ENCODE results near the gene FARP1. TPM values are rescaled to one million over a fixed set of nuclear protein-coding genes. Genes with fewer than 3 reads are reported as not detected.
A peak's percentile ranks its signal among the peaks of the same experiment; 100 is the strongest.

Gene FARP1
- total RNA-seq, 1 experiment from 2014 or later: 5.0 TPM

DNA sequence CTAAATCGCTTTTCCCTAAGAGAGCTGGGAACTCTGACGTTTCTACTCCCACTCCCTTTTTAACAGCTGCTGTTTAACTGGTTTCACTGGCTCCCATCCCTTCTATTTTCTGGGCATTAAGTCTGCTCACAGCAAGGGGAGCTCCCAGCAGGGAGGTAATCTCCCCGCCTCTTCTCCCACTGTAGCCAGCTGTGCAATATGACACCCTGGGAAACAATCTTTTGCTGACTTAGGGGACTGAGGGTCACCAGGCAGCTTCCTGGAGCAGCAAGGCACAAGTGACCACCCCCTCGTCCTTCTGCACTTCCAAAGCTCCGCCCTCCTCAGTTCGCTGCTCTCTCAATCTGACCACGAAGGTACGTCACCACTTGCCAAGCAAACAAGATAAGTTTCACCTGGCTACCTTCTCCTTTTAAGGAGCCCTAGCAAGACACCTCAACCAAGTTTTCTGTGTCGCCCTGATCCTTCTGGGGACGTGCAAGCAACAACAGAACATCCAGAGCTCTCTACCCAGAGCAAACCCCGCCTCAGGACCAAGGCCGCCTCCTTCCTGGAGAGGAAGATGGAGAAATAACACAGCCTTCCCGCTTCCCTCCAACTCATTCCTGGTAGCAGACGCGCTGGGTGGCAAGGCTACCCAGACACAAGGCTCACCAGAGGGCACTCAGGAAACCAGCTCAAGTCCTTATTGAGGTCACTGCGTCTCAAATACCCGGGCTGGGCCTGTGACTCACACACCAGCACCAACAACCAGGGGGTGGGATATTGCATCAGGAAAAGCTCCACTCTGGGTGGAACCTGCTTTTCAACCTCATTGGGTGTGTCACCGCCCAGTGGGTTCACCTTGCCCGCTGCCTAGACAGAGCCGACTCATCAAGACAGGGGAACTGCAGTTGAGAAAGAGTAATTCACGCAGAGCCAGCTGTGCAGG lies 341.7 kb downstream of the FARP1 start:
- DNase-seq (ENCODE audit: low read depth): peak; percentile 96

- no peak for DNase-seq (ENCODE audit: low read depth)
These were observed 342.7 kb downstream of the FARP1 start for GRCh38 chr13:98485561-98485960.

DNA sequence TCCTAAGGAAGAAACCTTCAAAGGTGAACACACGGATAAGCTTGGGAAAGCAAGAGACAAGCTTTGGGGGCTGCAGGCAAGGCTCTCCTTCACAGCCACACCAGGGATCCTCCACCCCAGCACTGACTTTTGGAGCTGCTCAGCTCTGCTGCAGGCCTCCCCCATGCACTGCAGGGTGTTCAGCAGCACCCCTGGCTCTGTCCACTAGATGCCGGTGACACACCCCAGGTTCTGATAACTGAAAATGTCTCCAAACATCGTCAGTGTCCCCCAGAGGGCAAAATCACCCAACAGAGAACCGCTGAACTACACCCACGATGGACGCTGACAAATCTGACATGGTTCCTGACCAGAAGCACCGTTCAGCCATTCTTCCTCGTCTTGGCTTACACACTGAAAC lies 343.5 kb downstream of the FARP1 start:
- DNase-seq (ENCODE audit: low read depth): no peak

DNA sequence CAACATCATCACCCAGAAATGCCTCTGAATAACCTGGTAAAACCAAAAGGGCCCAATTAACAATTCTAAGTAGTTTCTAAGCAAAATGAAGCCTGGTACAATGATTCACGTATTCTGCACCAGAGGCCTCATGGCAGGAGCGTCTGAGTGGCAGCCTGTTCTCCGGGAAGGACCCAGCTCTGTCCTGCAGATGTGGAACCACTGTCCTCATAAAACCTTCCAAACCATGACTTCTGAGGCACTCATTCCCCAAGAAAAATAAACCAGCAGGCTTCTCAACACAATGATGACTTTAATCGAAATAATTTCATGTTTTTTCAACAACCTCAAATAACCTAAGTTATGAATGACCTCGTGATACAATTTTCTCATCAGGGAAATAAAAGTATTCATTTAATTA lies 344.1 kb downstream of the FARP1 start:
- DNase-seq (ENCODE audit: low read depth): no peak

DNA sequence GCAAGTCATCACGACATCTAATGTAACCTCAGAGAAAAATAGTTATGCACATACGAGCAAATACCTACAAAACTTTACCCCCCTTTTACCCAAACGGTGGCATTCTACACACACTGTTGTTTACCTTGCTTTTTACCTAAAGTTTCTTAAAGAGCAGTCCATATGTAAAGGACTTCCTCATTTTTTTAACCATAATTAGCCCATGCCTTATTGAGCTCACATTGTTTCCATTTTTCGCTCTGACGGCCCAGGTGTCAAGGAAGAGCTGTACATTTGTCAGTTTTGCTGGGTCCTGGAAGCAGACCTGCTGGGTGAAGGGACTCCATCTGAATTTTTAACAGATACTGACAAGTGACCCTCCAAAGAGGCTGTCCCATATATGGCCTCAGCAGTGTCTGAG lies 344.6 kb downstream of the FARP1 start:
- DNase-seq (ENCODE audit: low read depth): no peak

- DNase-seq (ENCODE audit: low read depth): no peak
These were observed 345.8 kb downstream of the FARP1 start for GRCh38 chr13:98488736-98489135.

DNA sequence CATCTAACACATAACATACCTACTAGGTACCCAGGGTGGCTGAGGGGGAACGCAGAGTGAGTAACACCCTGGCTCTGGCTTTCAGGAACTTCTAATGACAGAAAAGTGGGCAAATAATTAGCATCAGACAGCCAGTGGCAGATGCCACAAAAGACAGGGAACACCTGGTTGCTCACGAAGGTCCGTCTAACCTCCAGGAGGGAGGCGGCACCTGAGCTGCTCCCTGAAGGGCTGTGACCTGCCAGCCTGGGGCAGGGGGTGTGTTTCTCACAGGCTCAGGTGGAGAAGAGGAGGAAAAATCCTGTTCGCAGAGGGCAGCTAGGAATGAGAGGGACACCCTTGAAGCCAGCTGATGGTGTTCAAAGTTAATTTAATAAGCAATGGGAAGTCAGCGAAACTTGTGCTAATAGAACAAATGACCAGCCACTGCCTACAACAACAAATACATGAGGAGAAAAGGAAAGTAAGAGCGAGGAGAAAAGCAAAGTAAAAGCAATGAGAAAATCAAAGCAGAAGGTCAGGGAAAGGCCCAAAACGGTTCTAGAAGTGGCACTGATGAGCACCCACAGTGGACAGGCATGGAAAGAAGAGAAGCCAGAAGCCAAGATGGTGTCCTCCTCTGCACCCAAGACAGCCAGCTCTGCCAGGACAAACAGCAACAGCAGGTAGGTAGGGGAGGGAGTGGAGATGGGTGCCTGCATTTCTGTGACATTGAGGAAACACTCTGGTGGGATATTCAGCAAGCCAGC lies 346.7 kb downstream of the FARP1 start:
- no peak for DNase-seq (ENCODE audit: low read depth)

GRCh38 chr13:98490195-98490836 lies 347.4 kb downstream of the FARP1 start:
- no peak for DNase-seq (ENCODE audit: low read depth)

- no peak for DNase-seq (ENCODE audit: low read depth)
These were observed 348.0 kb downstream of the FARP1 start for GRCh38 chr13:98490866-98491265.

DNA sequence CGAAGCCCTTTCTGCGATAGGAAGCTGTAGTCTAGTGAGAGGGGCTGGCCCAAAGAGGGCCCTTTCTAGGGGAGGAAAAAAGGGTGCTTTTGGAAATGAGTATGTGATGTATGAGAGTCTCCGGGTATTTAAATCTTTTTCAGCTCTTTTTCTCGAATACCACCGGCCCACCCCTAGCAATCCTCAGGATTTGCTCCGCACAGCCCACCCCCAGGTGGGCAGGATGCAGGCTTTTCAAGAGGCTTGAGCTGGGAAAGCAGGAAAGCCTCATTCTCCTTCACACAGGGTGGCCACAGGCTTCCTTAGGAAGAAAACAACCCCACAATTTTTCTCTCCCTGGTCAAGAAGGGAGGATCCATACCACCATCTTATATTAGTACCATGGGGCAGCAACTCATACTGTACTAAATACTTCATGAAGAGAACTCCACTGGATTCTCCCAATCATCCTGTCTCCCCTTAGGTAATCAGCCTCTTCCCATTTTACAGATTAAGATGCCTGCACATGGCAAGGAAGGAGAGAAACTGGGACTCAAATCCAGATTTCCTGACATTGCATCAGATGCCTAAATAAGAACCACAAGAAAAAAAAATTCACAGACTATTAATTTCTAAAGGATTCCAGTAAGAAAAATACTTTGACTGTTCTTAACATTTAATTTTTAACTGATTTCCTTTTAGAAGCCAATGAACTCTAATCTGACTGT lies 349.6 kb downstream of the FARP1 start:
- no peak for DNase-seq (ENCODE audit: low read depth)

DNA sequence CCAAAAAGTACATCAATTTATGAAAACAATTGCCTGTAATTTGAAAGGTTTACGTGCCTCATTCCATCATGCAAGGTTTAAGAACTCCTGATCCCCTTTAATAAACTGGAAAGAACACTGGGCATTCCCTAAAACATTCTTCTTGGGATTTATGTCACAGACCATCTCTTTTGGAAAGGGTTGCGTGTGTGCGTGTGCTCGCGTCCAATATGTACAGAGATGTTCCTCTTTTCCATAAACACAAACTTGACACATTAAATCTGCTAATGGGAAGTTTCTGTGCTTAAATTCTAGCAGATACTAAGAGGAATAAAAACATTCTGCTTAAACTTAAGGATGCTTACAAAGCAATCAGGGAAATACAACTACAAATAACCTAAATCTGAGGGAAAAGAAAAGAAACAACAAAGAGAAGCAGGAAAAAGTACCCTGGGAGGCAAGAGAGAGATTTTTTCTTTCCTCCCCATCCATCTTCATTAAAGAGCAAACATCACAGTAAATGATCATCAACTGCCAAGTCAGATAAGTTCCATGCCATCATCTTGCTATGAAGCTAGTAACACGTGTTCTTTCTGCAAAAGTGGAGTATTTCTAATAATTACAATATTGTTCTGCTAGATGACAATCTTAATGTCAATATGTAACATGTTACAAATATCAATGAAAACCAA lies 350.3 kb downstream of the FARP1 start:
- no peak for DNase-seq (ENCODE audit: low read depth)

DNA sequence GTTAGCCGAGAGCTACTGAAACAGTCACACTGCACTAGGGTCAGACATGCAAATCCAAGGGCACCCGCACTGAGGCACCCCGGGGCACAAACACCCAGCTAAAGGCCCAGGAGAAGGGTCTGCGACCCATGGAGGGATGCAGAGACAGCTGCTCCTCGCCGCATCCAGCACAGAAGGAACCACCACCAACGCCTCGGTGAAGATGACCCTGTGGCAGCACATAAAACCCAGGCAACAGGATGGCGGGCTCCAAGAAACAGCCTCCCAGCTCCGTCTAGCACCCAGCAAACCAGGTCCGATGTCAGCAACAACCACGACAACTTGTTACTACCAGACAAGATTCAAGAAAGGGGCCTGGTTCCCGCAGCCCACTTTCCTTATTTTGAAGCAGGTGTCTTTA lies 351.9 kb downstream of the FARP1 start:
- no peak for DNase-seq (ENCODE audit: low read depth)

GRCh38 chr13:98495627-98496478 lies 353.0 kb downstream of the FARP1 start:
- no peak for DNase-seq (ENCODE audit: low read depth)

DNA sequence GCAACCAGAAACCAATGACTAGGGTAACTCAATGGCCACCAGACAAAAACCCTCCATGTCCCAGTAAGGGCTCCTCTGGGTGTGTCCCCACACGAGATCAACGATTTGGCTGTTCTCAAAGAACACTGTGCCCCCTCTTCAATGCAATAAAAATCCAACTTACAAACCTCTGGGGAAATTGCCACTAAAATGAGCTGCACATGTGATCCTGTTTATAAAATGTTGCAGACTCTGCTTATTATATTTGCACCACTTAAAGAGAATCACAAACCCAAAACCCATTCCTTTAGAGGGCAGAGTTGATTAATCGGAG lies 353.5 kb downstream of the FARP1 start:
- DNase-seq (ENCODE audit: low read depth): no peak

GRCh38 chr13:98496966-98497365 lies 354.1 kb downstream of the FARP1 start:
- no peak for DNase-seq (ENCODE audit: low read depth)

- DNase-seq (ENCODE audit: low read depth): no peak
These were observed 358.1 kb downstream of the FARP1 start for GRCh38 chr13:98500963-98501421.

DNA sequence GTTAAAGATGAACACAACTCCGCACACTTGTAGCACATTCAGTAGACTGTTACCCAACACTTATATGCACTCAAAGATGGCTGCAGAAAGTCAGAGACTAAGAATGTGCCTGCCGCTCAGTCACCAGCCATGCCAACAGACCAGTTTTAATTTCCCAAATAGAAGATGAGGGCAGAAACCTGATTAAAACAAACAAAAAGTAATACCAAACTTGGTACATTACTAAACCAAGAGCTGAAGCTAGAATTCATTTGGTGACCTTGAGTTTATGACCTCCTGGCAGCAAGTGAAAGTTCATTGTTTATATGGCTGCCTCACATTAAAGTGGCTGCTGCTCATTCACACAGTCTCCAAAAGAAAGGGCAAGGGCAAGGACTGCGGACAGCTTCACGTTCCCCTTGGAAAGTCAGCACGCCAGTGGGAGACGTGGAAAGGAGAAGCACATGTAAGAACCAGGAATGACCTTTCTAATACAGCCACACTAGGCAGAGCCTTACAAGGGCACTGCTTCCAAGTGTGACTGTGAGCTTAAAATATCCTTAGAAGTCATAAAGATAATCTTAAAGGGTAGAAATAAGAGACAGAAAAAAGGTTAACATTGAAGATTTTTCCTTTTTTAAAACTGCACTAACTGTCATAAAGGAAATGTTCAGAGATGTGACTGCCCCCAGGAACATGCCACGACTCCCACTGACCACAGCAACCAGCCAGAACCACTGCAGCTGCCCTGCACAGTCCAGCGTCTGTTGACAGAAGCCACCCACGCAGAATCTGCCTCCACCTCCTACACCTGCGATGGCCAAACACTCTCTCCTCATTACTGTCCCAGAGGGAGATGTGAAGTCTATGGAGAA lies 360.5 kb downstream of the FARP1 start:
- no peak for DNase-seq (ENCODE audit: low read depth)

- DNase-seq (ENCODE audit: low read depth): no peak
These were observed 361.1 kb downstream of the FARP1 start for GRCh38 chr13:98504029-98504351.

DNA sequence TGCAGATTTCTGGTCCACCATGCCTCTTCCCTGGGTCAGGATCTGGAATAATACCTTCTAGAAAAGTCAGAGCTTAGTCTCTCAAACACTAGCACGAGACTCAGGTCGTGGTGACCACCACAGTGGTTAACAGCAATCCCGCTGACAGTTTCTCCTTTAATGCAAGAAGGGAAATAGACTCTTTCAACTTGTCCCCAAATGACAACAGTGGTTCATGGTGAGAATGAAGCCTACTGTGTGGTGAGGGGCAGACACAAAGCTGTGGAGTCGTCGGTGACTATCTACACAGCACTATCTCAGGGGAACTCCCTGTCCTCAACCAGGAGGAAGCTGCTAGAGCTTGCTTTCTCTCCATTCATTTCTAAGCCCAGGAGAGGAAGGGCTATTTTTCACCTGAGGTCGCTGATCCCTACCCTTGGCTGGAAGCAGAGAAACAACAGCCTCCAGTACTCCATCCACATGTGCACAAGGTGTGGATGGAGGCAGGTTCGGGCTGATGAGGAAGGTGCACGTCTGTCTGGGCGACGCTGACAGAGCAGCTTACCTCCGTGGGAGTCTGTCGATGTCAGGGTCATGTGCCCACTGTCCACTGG lies 361.6 kb downstream of the FARP1 start:
- DNase-seq (ENCODE audit: low read depth): no peak
